Measurements from ENCODE around the gene NEDD9.
A peak's percentile ranks its signal among the peaks of the same experiment; 100 is the strongest.

Gene NEDD9

DNA sequence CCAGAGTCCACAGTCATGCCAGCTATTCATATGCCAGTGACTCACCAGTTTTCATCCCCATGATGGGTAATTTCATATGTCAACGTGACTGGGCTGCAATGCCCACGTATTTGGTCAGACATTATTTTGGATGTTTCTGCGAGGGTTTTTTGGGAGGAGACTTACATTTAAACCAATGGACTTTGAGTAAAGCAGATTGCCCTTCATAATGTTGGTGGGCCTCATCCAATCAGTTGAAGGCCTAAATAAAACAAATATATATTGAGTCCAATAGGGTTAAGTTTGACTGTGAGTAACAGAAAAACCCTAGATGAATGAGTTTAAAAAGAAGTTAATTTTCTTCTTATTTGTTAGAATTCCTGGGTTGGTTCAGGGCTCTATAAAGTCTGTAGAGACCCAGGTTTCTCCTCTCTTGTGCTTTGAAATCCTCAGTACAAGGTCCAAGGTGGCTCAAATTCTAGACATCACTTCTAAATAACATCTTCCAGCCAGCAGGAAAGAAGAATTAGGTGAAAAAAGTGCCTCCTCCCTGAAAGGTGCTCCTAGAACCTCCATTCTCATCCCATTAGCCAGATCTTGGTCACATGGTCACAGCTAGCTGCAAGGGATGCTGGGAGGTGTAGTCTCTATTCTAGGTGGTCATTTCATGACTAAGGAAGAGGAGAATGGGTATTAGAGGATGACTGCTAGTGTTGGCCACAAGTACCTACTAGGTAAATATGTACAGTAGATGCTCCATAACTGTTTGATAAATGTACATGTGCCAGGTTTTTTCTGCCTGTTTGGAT, 16.7 kb upstream of the NEDD9 start:
- Mint-ChIP-seq H3K27me3 (no peaks in the 10 kb centered on the region), H3K4me1 (peaks cover 16 to 20% of the 10 kb centered on the region in 2 donors), H3K36me3 (peaks cover 44 to 56% of the 10 kb centered on the region in 2 donors), H3K9me3 (peaks cover 3 to 4% of the 10 kb centered on the region in 2 donors), H3K4me3 (no peak overlapping the region), H3K27ac (peak overlapping the region; percentile 14)
- DNase-seq (no peak), ATAC-seq (replicated peaks) (peak in 1 of 2 donors; percentile 27)

DNA sequence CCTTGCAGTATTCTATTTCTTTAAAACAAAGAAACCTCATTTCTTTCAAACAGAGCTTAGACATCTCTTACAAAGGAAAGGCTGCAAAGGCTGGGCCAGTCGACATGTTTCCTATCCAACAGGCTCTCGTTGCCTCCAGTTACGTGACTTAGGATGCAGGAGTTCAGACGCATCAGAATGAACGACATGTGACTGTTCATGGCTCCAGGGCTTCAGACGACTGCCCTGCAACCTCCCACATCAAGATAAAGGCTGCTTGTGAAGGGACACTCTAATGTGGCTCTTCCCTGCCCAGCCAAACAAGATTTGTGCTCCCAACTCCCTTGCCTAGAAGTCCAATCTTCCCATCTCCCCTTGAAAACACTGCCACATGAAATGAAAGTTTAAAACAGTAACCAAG, 14.3 kb upstream of the NEDD9 start:
- ATAC-seq (replicated peaks) (no peak), DNase-seq (no peak)
- Mint-ChIP-seq H3K36me3 (peaks cover 53 to 68% of the 10 kb centered on the region in 2 donors), H3K4me1 (peaks cover 22 to 31% of the 10 kb centered on the region in 2 donors), H3K4me3 (no peak overlapping the region), H3K9me3 (peaks cover 3 to 6% of the 10 kb centered on the region in 2 donors), H3K27me3 (no peaks in the 10 kb centered on the region), H3K27ac (no peak overlapping the region)

DNA sequence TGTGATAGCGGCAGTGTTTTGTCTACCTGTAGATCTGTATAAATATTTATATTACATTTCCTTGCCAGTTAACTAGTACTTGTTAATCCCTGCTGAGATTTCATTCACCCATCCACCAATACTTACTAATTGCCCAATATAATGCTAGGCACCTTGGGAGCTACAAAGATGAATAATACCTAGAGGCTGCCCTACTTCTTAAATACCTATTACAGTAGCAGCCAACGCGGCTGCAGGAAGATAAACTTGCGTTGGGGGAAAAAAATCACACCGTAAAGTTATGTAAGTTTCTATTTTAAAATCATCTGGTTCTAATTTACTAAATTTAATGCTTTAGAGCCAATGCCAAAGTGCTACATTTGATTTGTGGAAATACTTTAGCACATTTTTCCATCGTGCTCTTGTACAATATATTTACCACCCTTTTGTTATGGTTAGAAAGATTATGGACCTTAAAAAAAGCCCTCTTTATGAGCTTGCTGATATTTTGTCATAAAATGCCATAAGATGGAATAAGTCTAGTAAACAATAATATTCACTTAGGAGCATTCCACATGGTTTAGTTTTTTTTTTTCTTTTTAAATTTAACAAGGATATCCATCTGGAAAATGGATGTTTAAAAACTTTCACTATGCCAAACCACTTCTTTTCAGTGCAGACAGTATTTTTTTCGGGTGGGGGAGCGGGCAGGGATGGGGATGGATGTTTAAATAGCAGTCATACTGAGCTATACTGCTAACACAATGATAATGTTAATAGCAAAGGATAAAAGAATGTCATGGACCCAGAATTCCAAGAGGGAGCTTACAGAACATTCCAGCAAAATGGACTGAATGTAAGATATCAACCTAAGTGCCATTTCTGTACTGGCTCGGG, 13.2 kb upstream of the NEDD9 start:
- H3K27me3 Mint-ChIP-seq = no peaks in the 10 kb centered on the region
- no peak overlapping the region for H3K4me3 Mint-ChIP-seq
- peaks cover 3 to 6% of the 10 kb centered on the region in 2 donors for H3K9me3 Mint-ChIP-seq
- H3K36me3 Mint-ChIP-seq = peaks cover 51 to 63% of the 10 kb centered on the region in 2 donors
- no peak for DNase-seq
- H3K27ac Mint-ChIP-seq = no peak overlapping the region
- ATAC-seq (replicated peaks) = no peak
- H3K4me1 Mint-ChIP-seq = peaks cover 23 to 28% of the 10 kb centered on the region in 2 donors

DNA sequence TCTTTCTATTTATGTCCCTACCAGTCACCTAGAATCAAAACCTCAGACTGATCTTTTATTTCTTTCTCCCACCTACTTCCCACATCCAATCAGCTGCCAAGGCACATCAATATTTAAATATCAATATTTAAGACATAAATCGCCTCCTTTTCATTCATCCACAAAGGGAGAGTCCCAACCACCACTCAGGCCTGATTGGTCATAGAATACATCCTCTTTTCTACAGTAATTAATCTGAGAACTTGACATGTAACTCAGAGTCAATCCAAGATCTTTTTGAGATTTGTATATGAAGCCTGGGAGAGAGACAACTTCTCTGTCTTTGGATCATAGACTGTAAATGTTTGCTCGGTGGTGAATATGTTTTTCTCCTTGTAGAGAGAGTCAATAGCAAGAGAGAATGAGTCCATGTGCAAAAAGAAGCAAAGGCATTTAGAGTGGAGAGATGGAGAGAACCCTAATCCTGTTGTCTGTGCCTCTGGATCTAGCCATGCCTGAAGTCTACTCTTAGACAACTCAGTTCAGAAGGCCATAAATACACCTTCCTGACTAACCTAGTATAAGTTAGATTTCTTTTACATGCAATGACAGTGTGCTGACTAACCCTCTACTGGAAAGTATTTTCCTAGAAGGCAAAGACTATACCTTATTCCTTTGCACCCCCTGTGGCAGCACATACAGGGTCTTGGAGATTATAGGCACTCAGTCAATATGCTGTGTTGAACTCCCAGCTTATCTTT, 12.1 kb upstream of the NEDD9 start:
- no peak overlapping the region for H3K4me3 Mint-ChIP-seq
- peaks cover 0 to 3% of the 10 kb centered on the region in 2 donors for H3K9me3 Mint-ChIP-seq
- ATAC-seq (replicated peaks) (peak; percentile 80 to 81), DNase-seq (no peak)
- H3K4me1 Mint-ChIP-seq = peaks cover 24 to 28% of the 10 kb centered on the region in 2 donors
- no peak overlapping the region for H3K27ac Mint-ChIP-seq
- H3K36me3 Mint-ChIP-seq = peaks cover 42 to 58% of the 10 kb centered on the region in 2 donors
- H3K27me3 Mint-ChIP-seq = no peaks in the 10 kb centered on the region

DNA sequence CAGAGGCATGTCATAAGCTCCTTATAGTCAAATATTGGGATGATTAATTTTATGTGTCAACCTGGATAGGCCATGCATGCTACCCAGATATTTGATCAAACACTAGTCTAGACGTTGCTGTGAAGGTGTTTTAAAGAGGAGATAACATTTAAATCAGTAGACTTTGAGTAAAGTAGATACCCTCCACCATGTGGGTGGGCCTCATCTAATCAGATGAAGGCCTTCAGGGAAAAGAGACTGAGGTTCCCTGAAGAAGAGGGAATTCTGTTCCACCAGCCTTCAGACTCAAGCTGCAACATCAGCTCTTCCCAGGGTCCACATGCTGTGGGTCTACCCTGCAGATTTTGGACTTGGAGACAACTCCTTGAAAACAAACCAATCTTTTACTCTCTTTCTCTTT, 11.4 kb upstream of the NEDD9 start:
- Mint-ChIP-seq H3K27me3 (no peaks in the 10 kb centered on the region), H3K4me3 (no peak overlapping the region), H3K27ac (no peak overlapping the region), H3K36me3 (peaks cover 36 to 52% of the 10 kb centered on the region in 2 donors), H3K4me1 (peaks cover 24 to 28% of the 10 kb centered on the region in 2 donors), H3K9me3 (peaks cover 0 to 2% of the 10 kb centered on the region in 2 donors)
- no peak for DNase-seq
- ATAC-seq (replicated peaks) = no peak

DNA sequence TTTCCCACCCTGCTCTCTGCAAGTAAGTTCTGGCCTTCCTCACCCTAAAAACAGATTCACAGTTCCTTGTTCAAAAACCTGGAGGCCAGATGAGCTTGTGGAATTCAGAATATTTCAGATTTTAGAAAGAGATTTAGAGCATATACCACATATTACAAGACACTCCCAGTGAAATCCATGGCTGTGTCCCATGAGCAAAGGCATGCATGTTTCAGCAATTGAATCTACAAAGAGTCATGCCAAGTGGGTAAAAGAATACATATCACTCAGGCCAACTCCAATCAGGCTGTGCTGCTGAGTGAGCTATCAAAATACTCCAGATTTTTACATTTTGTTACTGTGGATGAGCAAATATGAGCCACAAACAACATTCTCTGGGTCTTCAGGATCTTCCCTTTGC, 10.2 kb upstream of the NEDD9 start:
- H3K9me3 Mint-ChIP-seq = peaks cover 0 to 4% of the 10 kb centered on the region in 2 donors
- H3K27me3 Mint-ChIP-seq = no peaks in the 10 kb centered on the region
- H3K4me3 Mint-ChIP-seq = no peak overlapping the region
- DNase-seq (no peak), ATAC-seq (replicated peaks) (no peak)
- H3K4me1 Mint-ChIP-seq = peaks cover 27 to 34% of the 10 kb centered on the region in 2 donors
- peaks cover 38 to 50% of the 10 kb centered on the region in 2 donors for H3K36me3 Mint-ChIP-seq
- no peak overlapping the region for H3K27ac Mint-ChIP-seq

DNA sequence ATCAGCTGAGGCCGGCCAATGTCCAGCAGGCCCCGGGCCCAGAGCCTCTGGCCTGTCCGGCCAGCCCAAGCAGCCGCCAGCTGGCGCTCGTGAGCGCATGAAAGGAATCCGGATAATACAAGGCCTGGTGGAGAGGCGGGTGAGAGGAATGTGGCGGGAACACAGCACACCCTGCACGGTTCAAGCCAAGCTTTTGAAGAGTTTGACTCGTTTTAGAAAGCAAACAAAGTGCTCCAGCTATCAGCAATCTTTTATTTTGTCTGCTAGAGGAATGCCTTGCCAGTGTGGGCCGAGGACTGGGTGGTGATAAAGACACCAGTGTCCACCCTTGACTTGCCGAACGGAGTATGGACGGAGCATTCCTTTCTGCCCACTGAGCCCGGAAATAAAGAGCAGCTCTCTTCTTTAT, 9.3 kb upstream of the NEDD9 start:
- Mint-ChIP-seq H3K27me3 (no peaks in the 10 kb centered on the region), H3K9me3 (peaks cover 4% of the 10 kb centered on the region in 2 donors), H3K4me1 (peaks cover 27 to 39% of the 10 kb centered on the region in 2 donors), H3K36me3 (peaks cover 33 to 46% of the 10 kb centered on the region in 2 donors), H3K27ac (peak overlapping the region; percentile 52), H3K4me3 (no peak overlapping the region)
- ATAC-seq (replicated peaks) = no peak
- no peak for DNase-seq

DNA sequence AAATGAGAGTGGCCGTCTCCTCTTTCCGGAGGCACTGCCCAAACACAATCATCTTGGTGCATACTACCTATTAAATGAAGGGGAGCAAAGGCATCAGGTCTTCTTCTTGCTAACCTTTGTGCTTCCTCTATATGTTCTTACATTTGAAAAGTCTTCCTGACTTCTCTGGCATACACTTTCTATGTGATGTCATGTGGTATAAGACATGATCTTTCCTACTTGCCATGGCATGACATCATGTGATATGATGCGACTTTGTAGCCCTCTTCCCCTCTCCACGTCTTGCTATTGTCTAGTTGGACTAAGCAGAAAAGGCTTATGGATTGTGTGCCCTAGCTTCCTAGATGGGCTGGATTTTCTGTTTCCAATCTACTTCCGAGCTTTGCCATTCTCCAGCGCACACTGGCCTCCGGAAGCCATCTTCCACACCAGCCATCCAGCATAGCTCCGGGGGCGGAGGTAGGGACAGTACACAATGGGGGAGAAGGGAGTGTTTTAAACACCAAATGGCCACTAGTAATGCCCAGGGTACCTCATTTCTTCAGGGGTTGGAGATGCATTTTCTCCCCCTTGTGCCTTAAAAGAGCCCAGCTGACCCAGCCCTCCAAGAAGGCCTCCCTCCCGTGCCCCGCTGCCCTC, 8.8 kb upstream of the NEDD9 start:
- H3K4me1 Mint-ChIP-seq = peaks cover 32 to 45% of the 10 kb centered on the region in 2 donors
- peaks cover 4 to 6% of the 10 kb centered on the region in 2 donors for H3K9me3 Mint-ChIP-seq
- ATAC-seq (replicated peaks) = no peak
- H3K4me3 Mint-ChIP-seq = no peak overlapping the region
- DNase-seq = no peak
- peaks cover 33 to 48% of the 10 kb centered on the region in 2 donors for H3K36me3 Mint-ChIP-seq
- no peaks in the 10 kb centered on the region for H3K27me3 Mint-ChIP-seq
- no peak overlapping the region for H3K27ac Mint-ChIP-seq

DNA sequence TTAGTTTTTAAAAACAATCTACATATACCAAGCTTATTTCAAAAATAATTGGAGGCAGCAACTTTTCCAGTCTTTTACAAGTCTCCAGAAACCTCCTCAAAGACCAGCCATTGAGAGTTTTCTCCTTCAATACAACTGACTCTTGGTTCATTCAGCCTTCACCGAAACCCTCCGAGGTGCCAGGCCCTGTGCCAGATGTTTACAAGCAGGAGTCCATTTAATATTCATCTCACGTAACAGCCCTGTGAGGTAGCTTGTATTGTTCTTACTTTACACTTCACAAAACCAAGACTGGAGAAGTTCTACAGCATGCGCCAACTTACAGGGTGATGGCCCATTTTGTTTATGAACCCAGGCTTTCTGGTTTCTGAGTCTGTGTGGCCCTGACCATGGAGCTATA, 5.5 kb upstream of the NEDD9 start:
- DNase-seq (no peak), ATAC-seq (replicated peaks) (no peak)
- H3K27me3 Mint-ChIP-seq = no peaks in the 10 kb centered on the region
- H3K4me3 Mint-ChIP-seq = no peak overlapping the region
- peaks cover 22 to 29% of the 10 kb centered on the region in 2 donors for H3K36me3 Mint-ChIP-seq
- H3K4me1 Mint-ChIP-seq = peaks cover 36 to 40% of the 10 kb centered on the region in 2 donors
- H3K27ac Mint-ChIP-seq = no peak overlapping the region
- H3K9me3 Mint-ChIP-seq = peaks cover 1 to 6% of the 10 kb centered on the region in 2 donors

DNA sequence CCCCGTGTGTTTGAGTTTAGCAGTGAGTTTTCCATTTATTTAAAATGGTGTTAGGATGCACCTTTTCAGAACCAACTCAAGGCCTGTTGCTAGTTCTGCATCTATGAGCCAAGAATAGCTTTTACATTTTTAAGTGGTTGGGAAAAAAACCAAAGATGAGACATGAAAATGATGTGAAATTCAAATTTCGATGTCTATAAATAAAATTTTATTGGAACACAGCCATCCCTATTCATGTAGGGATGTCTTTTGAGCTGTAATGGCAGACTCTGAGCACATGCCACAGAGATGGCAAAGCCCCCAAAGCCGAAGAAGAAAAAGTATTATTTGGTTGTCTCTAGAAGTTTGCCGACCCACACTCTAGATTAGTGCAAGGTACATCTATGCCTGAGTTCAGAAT, 5.0 kb upstream of the NEDD9 start:
- Mint-ChIP-seq H3K36me3 (peaks cover 19 to 24% of the 10 kb centered on the region in 2 donors), H3K27me3 (no peaks in the 10 kb centered on the region), H3K27ac (no peak overlapping the region), H3K4me1 (peaks cover 36 to 38% of the 10 kb centered on the region in 2 donors), H3K9me3 (peaks cover 1 to 6% of the 10 kb centered on the region in 2 donors), H3K4me3 (no peak overlapping the region)
- DNase-seq (no peak), ATAC-seq (replicated peaks) (no peak)

DNA sequence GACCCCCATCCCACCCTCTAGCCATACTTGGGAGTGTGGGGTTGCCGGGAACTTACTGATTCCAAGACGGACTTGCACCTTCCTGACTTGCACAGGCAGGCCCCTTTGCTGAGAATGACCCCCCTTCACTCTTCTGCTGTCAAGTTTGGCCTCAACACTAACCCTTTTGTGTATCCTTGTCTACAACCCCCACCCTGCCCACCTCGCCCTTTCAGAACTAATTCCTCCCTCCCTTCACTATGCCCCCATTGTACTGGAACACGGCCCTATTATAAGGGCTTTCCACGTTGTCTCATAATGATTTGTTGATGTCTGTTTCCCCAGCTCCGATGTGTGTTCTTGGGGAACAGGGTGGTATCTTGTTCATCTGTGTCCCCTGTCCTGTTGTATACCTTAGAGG, 4.4 kb upstream of the NEDD9 start:
- Mint-ChIP-seq H3K36me3 (peaks cover 17 to 24% of the 10 kb centered on the region in 2 donors), H3K27ac (peak overlapping the region; percentile 73), H3K27me3 (no peaks in the 10 kb centered on the region), H3K9me3 (peaks cover 1 to 6% of the 10 kb centered on the region in 2 donors), H3K4me1 (peaks cover 39 to 44% of the 10 kb centered on the region in 2 donors), H3K4me3 (no peak overlapping the region)
- DNase-seq (no peak), ATAC-seq (replicated peaks) (no peak)

DNA sequence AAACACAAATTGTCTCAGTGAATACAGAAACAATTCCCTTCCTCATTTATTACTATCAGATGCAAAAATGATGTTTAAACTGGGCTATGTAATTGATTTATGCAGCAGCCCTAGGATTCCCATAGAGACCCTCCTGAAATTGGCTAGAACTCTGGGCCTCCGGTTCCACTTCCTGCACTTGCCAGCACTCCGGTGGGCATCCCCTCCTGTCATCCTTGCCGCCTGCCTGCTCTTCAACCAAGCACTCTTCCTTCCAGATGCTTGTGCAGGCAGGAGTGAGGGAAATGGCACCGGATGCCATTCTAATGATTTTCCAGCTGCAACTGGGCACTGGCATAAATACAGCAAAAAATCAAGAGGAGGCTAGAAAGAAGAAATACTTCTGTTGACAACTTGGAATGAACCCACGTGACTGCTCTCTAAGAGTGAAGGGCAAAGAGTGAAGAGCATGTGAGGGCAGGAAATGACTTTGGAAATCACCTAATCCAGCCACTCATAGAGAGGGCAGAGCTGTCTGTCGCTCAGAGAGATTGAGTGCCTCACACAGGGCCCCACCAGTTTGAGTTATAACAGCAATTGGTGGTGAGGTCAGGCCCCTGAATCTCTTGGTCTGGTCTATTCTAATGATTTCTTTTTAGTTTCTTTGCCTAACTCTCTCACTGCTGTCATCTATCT, 3.7 kb upstream of the NEDD9 start:
- peaks cover 37 to 50% of the 10 kb centered on the region in 2 donors for H3K4me1 Mint-ChIP-seq
- peaks cover 14 to 21% of the 10 kb centered on the region in 2 donors for H3K36me3 Mint-ChIP-seq
- peak overlapping the region; percentile 18 to 40 for H3K4me3 Mint-ChIP-seq
- peak; percentile 30 to 50 for ATAC-seq (replicated peaks)
- peaks cover 1 to 6% of the 10 kb centered on the region in 2 donors for H3K9me3 Mint-ChIP-seq
- peak; percentile 9 for DNase-seq
- H3K27ac Mint-ChIP-seq = peak overlapping the region; percentile 73
- no peaks in the 10 kb centered on the region for H3K27me3 Mint-ChIP-seq

DNA sequence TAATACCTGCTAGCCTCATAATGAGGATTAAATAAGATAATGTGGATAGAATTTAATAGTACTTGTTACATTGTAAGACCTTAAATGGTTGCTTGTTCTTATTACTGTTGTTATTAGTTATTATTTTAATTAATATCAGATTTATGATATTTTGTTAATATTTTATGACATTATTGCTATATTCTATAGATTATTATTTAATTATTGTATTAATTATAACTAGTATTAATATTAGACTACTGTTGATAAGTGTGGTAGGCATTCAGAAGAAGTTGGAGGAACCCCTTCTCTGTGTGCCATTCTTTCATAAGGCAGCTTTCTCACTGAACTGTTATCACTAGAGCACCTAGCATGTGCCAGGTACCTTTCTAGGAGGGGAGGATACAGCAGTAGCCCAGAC, 2.6 kb upstream of the NEDD9 start:
- peaks cover 1 to 6% of the 10 kb centered on the region in 2 donors for H3K9me3 Mint-ChIP-seq
- H3K4me1 Mint-ChIP-seq = peaks cover 35 to 55% of the 10 kb centered on the region in 2 donors
- H3K27me3 Mint-ChIP-seq = no peaks in the 10 kb centered on the region
- peak overlapping the region; percentile 37 for H3K27ac Mint-ChIP-seq
- DNase-seq (no peak), ATAC-seq (replicated peaks) (no peak)
- H3K36me3 Mint-ChIP-seq = peaks cover 13 to 15% of the 10 kb centered on the region in 2 donors
- H3K4me3 Mint-ChIP-seq = no peak overlapping the region
